Measurements from ENCODE around the gene PRIMA1. TPM values are rescaled to one million over a fixed set of nuclear protein-coding genes. Genes with fewer than 3 reads are reported as not detected.

PRIMA1 gene
- total RNA-seq, 1 donor from 2014 or later: 2.0 TPM

DNA sequence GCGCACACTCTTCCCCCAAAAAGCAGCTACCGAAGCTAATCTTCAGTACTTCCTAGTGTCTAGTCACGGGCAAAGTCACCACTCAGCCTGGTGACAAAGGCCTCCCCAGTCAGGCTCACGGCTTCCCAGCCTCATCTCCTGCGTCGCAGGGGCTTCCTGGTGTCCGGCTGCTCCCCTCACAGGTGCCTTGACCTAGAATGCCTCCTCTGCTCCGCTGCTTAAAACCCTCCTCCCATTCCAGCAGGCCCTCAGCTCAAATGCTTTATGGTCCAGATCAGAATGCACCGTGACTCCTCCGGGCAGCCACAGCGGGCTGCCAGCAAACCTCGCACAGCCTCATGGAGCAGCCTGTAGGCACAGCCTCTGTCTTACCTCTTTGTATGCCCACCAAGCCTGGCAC, 53.1 kb downstream of the PRIMA1 start:
- peaks cover 7% of the 10 kb centered on the region for H3K4me1 Mint-ChIP-seq
- H3K27ac Mint-ChIP-seq (ENCODE audit: unreplicated experiment): no peak overlapping the region

DNA sequence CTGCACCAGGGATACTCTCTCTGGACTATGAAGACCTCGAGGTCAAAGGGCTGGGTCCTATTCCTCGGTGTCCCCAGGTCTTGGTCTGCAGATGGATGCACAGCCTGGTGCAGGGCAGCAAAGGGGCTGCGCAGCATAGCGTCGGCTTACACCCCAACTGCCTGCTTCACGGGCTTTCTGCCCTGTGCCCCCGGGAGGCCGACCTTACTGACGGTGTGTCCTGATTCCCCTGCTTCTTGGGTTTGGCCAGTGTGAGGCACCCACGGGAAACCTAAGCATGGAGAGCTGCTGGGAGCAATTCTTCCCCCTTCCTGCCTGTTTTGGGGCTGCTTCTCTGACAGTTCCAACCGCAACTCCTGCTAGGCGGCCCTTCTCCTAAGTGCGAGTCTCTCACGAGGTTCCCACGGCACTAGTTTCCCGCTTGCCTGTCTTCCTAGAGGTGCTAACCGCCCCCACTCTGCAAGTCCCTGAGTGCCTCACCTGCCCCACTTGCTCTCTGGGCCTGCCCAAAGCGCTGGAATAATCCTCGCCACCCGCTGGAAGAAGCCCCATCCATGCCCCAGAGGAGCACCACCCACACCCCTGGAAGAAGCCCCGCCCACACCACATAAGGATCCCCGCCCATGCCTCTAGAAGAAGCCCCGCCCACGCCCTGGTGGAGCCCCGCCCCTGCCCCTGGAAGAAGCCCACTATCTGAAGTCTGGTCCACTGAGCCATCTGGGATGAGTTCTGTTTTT, 54.0 kb downstream of the PRIMA1 start:
- H3K9me3 Mint-ChIP-seq: no peaks in the 10 kb centered on the region
- H3K27ac Mint-ChIP-seq (ENCODE audit: unreplicated experiment): no peak overlapping the region
- DNase-seq (ENCODE audit: low read depth, low spot score): no peak
- no peaks in the 10 kb centered on the region for H3K36me3 Mint-ChIP-seq (ENCODE audit: low read depth)
- no peak overlapping the region for H3K4me3 Mint-ChIP-seq
- TF ChIP-seq, protein P1, sequence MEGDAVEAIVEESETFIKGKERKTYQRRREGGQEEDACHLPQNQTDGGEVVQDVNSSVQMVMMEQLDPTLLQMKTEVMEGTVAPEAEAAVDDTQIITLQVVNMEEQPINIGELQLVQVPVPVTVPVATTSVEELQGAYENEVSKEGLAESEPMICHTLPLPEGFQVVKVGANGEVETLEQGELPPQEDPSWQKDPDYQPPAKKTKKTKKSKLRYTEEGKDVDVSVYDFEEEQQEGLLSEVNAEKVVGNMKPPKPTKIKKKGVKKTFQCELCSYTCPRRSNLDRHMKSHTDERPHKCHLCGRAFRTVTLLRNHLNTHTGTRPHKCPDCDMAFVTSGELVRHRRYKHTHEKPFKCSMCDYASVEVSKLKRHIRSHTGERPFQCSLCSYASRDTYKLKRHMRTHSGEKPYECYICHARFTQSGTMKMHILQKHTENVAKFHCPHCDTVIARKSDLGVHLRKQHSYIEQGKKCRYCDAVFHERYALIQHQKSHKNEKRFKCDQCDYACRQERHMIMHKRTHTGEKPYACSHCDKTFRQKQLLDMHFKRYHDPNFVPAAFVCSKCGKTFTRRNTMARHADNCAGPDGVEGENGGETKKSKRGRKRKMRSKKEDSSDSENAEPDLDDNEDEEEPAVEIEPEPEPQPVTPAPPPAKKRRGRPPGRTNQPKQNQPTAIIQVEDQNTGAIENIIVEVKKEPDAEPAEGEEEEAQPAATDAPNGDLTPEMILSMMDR (conservative IDR thresholded peaks at IDR 0.05): no peak
- no peaks in the 10 kb centered on the region for H3K27me3 Mint-ChIP-seq (ENCODE audit: low read depth)
- peaks cover 7% of the 10 kb centered on the region for H3K4me1 Mint-ChIP-seq

More for the DNA sequence above, 53.1 kb downstream of the PRIMA1 start:
- TF ChIP-seq, protein P1 (conservative IDR thresholded peaks at IDR 0.05): no peak
- DNase-seq (ENCODE audit: low read depth, low spot score): no peak
- Mint-ChIP-seq H3K9me3 (no peaks in the 10 kb centered on the region), H3K36me3 (ENCODE audit: low read depth) (no peaks in the 10 kb centered on the region), H3K4me3 (no peak overlapping the region), H3K27me3 (ENCODE audit: low read depth) (no peaks in the 10 kb centered on the region)

DNA sequence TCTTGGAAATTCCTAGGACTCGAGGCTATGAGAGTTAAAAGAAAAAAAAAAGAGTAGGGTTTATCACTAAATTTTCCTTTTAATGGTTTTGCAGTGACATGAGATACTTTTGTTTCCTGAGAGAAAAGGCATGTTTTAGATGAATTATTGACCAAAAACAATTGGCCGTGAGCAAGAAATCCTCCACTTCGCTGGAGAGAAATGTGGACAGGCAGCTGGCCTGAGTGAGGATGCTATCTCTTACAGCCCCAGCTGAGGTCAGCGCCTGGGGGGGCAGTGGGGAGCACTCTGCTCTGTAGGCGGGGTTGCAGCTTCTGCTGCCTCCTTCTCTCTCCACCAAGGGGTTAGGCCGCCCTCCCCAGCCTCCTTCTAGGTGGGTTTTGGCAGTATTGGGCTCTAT, 54.7 kb downstream of the PRIMA1 start:
- no peak overlapping the region for H3K27ac Mint-ChIP-seq (ENCODE audit: unreplicated experiment)
- H3K4me3 Mint-ChIP-seq: no peak overlapping the region
- TF ChIP-seq, protein P1 (conservative IDR thresholded peaks at IDR 0.05): no peak
- H3K27me3 Mint-ChIP-seq (ENCODE audit: low read depth): no peaks in the 10 kb centered on the region
- DNase-seq (ENCODE audit: low read depth, low spot score): no peak
- peaks cover 7% of the 10 kb centered on the region for H3K4me1 Mint-ChIP-seq
- no peaks in the 10 kb centered on the region for H3K36me3 Mint-ChIP-seq (ENCODE audit: low read depth)
- H3K9me3 Mint-ChIP-seq: no peaks in the 10 kb centered on the region

DNA sequence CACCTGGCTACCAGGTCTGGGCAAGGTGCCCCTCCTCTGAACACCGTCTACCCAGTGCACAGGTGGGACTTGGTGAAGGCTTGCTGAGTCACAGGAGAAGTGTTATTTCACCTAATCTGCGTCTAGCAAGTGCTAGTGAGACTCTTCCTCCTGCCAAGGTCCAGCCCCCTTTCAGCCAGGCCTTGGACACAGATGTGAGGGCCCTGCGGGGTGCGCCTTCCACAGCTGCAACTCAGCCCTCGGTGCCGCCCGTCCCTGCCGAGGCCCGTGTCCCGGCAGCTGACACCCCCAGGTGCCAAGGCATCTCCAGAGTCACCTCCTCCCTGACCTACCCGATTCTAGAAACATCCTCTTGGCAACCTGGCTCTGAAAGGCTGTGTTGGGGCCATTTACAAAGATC, 55.1 kb downstream of the PRIMA1 start:
- Mint-ChIP-seq H3K9me3 (no peaks in the 10 kb centered on the region), H3K27ac (ENCODE audit: unreplicated experiment) (no peak overlapping the region)

DNA sequence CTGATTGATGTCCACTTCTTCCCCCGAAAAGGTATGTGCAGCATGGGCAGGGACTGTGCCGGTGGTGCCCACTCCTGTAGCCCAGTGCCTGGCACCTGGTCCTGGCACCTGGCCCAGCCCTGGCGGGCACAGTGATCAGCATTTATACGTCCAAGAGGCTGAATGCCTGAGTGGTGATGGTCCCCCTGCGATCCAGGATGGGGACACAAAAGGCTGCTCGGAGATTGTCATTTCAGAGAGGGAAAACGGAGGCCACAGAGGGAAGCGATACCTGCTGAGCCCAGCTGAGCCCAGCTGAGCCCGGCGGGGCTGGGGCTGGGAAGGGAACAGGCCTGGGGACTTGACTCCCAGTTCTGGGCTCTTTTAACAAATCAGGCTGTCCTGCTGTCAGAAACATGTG, 55.8 kb downstream of the PRIMA1 start:
- Mint-ChIP-seq H3K9me3 (no peaks in the 10 kb centered on the region), H3K27ac (ENCODE audit: unreplicated experiment) (no peak overlapping the region), H3K36me3 (ENCODE audit: low read depth) (no peaks in the 10 kb centered on the region), H3K4me1 (peaks cover 7% of the 10 kb centered on the region), H3K4me3 (no peak overlapping the region), H3K27me3 (ENCODE audit: low read depth) (no peaks in the 10 kb centered on the region)
- DNase-seq (ENCODE audit: low read depth, low spot score): no peak
- TF ChIP-seq, protein P1 (conservative IDR thresholded peaks at IDR 0.05): no peak

More for the DNA sequence above, 55.1 kb downstream of the PRIMA1 start:
- Mint-ChIP-seq H3K4me3 (no peak overlapping the region), H3K27me3 (ENCODE audit: low read depth) (no peaks in the 10 kb centered on the region), H3K4me1 (peaks cover 7% of the 10 kb centered on the region), H3K36me3 (ENCODE audit: low read depth) (no peaks in the 10 kb centered on the region)
- TF ChIP-seq, protein P1 (conservative IDR thresholded peaks at IDR 0.05): no peak
- DNase-seq (ENCODE audit: low read depth, low spot score): no peak
